ENCODE results near the gene CSRNP2.

Gene CSRNP2

GRCh38 chr12:51065530-51065929, 17.9 kb downstream of the CSRNP2 start:
- DNase-seq (ENCODE audit: low read depth), result peak; percentile 25
- no peak overlapping the region for H3K4me3 ChIP-seq (ENCODE audit: low read length)
- TF ChIP-seq CTCF (IDR thresholded peaks at IDR 0.05; ENCODE audit: insufficient read depth, low read depth, low read length, missing control alignments), result no peak

GRCh38 chr12:51062631-51063397, 20.6 kb downstream of the CSRNP2 start:
- no peak overlapping the region for H3K4me3 ChIP-seq (ENCODE audit: low read length)
- TF ChIP-seq CTCF (IDR thresholded peaks at IDR 0.05; ENCODE audit: insufficient read depth, low read depth, low read length, missing control alignments), result no peak
- no peak for DNase-seq (ENCODE audit: low read depth)

GRCh38 chr12:51059086-51059485, 24.3 kb downstream of the CSRNP2 start:
- no peak for TF ChIP-seq CTCF (IDR thresholded peaks at IDR 0.05; ENCODE audit: insufficient read depth, low read depth, low read length, missing control alignments)
- no peak for DNase-seq (ENCODE audit: low read depth)
- H3K4me3 ChIP-seq (ENCODE audit: low read length), result no peak overlapping the region

- H3K4me3 ChIP-seq (ENCODE audit: low read length), result no peak overlapping the region
- no peak for TF ChIP-seq CTCF (IDR thresholded peaks at IDR 0.05; ENCODE audit: insufficient read depth, low read depth, low read length, missing control alignments)
- DNase-seq (ENCODE audit: low read depth), result peak; percentile 97
Measured at GRCh38 chr12:51056242-51056641, 27.2 kb downstream of the CSRNP2 start.

GRCh38 chr12:51055060-51055459, 28.3 kb downstream of the CSRNP2 start:
- peak; percentile 51 for DNase-seq (ENCODE audit: low read depth)
- TF ChIP-seq CTCF (IDR thresholded peaks at IDR 0.05; ENCODE audit: insufficient read depth, low read depth, low read length, missing control alignments), result no peak
- H3K4me3 ChIP-seq (ENCODE audit: low read length), result no peak overlapping the region

GRCh38 chr12:51051787-51052186, 31.6 kb downstream of the CSRNP2 start:
- TF ChIP-seq CTCF (IDR thresholded peaks at IDR 0.05; ENCODE audit: insufficient read depth, low read depth, low read length, missing control alignments), result no peak
- no peak for DNase-seq (ENCODE audit: low read depth)
- no peak overlapping the region for H3K4me3 ChIP-seq (ENCODE audit: low read length)

GRCh38 chr12:51049525-51049924, 33.9 kb downstream of the CSRNP2 start:
- no peak for TF ChIP-seq CTCF (IDR thresholded peaks at IDR 0.05; ENCODE audit: insufficient read depth, low read depth, low read length, missing control alignments)
- no peak for DNase-seq (ENCODE audit: low read depth)
- H3K4me3 ChIP-seq (ENCODE audit: low read length), result peak overlapping the region; percentile 91
